GM19467 (cell line): ENCODE measurements around the gene ERI2.
"Not testable (repeated sequence)": the region's sequence is repeated elsewhere in the genome, so short reads cannot be mapped to it uniquely, and the experiment has no call there.

Experiments
- ATAC-seq: cut with Tn5 transposase; IDR thresholded peaks from one replicate; pipeline ENCODE4 v1.9.1; 2021; ENCODE audit warnings: mild to moderate bottlenecking, moderate library complexity; ENCODE audit not compliant: unreplicated experiment

The ERI2 gene

GRCh38 chr16:20767577-20767976 lies 38.7 kb downstream of the ERI2 start:
- no peak for ATAC-seq

- ATAC-seq: no peak
Measured at GRCh38 chr16:20766294-20766693, 40.0 kb downstream of the ERI2 start.

GRCh38 chr16:20765732-20766131 lies 40.5 kb downstream of the ERI2 start:
- no peak for ATAC-seq

GRCh38 chr16:20764448-20764847 lies 41.8 kb downstream of the ERI2 start:
- ATAC-seq: not testable (repeated sequence)

- ATAC-seq: peak; percentile 92
Measured at GRCh38 chr16:20763461-20764232, 42.6 kb downstream of the ERI2 start, which contains the start of gene ACSM3. ACSM3 (plus strand) TSS chr16:20764014; CDS start chr16:20770035, 6,021 bp downstream.

- ATAC-seq: no peak
Measured at GRCh38 chr16:20762404-20763123, 43.7 kb downstream of the ERI2 start.

- ATAC-seq: no peak
Measured at GRCh38 chr16:20761175-20761574, 45.1 kb downstream of the ERI2 start.

- ATAC-seq: no peak
Measured at GRCh38 chr16:20760346-20760745, 45.9 kb downstream of the ERI2 start.

- not testable (repeated sequence) for ATAC-seq
Measured at GRCh38 chr16:20755799-20756198, 50.5 kb downstream of the ERI2 start.

- ATAC-seq: no peak
Measured at GRCh38 chr16:20755238-20755637, 51.0 kb downstream of the ERI2 start.

- ATAC-seq: no peak
Measured at GRCh38 chr16:20753727-20754126, 52.5 kb downstream of the ERI2 start.

- ATAC-seq: no peak
Measured at GRCh38 chr16:20750558-20750957, 55.7 kb downstream of the ERI2 start.

- no peak for ATAC-seq
Measured at GRCh38 chr16:20749474-20749873, 56.8 kb downstream of the ERI2 start.

- no peak for ATAC-seq
Measured at GRCh38 chr16:20747030-20747816, 59.0 kb downstream of the ERI2 start.

GRCh38 chr16:20746461-20746860 lies 59.8 kb downstream of the ERI2 start:
- ATAC-seq: no peak
